ENCODE data around the gene REEP1. TPM values are rescaled to one million over a fixed set of nuclear protein-coding genes. Genes with fewer than 3 reads are reported as not detected.

REEP1 gene
- total RNA-seq, 4 donors from 2014 or later: 0.34 to 5.2 (median 2.4) TPM

GRCh38 chr2:86284401-86284841, 53.0 kb downstream of the REEP1 start:
- 92% methylated on average over 8 of the region's 12 CpGs for WGBS
- TF ChIP-seq EP300 (IDR thresholded peaks at IDR 0.05) (no peak), CTCF (IDR thresholded peaks at IDR 0.05) (no peak), POLR2AphosphoS5 (IDR thresholded peaks at IDR 0.05) (no peak), POLR2A (IDR thresholded peaks at IDR 0.05) (no peak)
- Histone ChIP-seq H3K4me3 (no peak overlapping the region), H3K9me3 (no peaks in the 10 kb centered on the region), H3K27me3 (no peaks in the 10 kb centered on the region), H3K27ac (no peak overlapping the region), H3K36me3 (no peaks in the 10 kb centered on the region), H3K4me1 (no peaks in the 10 kb centered on the region)
- DNase-seq (ENCODE audit: low spot score in 2 of 2): no peak

- WGBS: 82% methylated on average over 5 of the region's 5 CpGs
- Histone ChIP-seq H3K9me3 (no peaks in the 10 kb centered on the region), H3K27ac (no peak overlapping the region), H3K4me3 (no peak overlapping the region), H3K36me3 (no peaks in the 10 kb centered on the region), H3K27me3 (no peaks in the 10 kb centered on the region), H3K4me1 (no peaks in the 10 kb centered on the region)
- DNase-seq (ENCODE audit: low spot score in 2 of 2): no peak
- TF ChIP-seq POLR2A (IDR thresholded peaks at IDR 0.05) (no peak), CTCF (IDR thresholded peaks at IDR 0.05) (no peak), POLR2AphosphoS5 (IDR thresholded peaks at IDR 0.05) (no peak), EP300 (IDR thresholded peaks at IDR 0.05) (no peak)
Observed at GRCh38 chr2:86283411-86284030, 53.9 kb downstream of the REEP1 start.

DNA sequence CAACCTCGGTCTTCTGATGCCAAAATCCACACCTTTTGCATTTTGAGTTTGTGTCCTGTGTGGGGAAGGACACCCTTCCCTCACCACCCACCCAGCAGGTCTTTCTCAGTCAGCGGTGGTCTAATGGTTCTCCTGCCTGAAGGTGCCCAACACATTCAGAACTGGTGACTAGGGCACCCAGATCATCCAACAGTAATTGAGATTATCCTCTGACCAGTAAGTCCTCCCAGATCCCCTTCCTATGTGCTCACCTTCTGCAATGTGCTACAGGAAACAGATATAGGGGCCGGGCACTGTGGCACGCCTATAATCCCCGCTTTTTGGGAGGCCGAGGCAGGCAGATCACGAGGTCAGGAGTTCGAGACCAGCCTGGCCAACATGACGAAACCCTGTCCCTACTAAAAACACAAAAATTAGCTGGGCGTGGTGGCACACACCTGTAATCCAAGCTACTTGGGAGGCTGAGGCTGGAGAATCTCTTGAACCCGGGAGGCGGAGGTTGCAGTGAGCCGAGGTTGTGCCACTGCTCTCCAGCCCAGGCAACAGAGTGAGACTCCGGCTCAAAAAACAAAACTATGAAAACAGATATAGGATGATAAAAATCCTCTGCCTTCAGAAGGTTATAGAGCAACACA, 56.2 kb downstream of the REEP1 start:
- no peak overlapping the region for H3K4me3 ChIP-seq
- no peaks in the 10 kb centered on the region for H3K27me3 ChIP-seq
- DNase-seq (ENCODE audit: low spot score in 2 of 2): no peak
- WGBS: 95% methylated on average over 14 of the region's 14 CpGs
- H3K9me3 ChIP-seq: no peaks in the 10 kb centered on the region
- H3K27ac ChIP-seq: no peak overlapping the region
- no peaks in the 10 kb centered on the region for H3K36me3 ChIP-seq
- no peak for TF ChIP-seq EP300 (IDR thresholded peaks at IDR 0.05)
- TF ChIP-seq POLR2AphosphoS5 (IDR thresholded peaks at IDR 0.05): no peak
- no peak for TF ChIP-seq CTCF (IDR thresholded peaks at IDR 0.05)
- TF ChIP-seq POLR2A (IDR thresholded peaks at IDR 0.05): no peak
- H3K4me1 ChIP-seq: no peaks in the 10 kb centered on the region

DNA sequence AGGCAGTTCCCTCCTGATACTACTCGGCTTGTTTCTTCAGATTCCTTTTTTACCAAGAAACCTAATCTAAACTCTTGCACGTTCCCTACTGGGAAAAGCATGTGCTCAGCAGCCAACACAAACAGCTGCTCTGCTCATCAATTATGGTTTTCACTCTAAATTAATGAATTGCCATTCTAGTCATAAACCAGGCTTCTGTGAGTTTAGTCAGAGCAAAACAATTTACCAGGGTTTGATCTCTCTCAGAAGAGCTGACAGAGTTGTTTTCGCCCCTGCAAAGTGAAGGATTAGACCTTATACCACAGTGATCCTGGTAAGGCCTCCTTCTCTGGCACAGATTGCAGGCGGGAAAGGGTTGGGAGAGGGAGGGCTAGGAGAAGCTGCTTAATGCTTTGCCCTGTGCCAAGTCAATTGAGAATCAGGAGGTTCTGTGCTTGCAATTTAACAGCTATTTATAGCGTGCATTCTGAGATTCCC, 57.2 kb downstream of the REEP1 start:
- Histone ChIP-seq H3K4me1 (no peaks in the 10 kb centered on the region), H3K36me3 (no peaks in the 10 kb centered on the region), H3K9me3 (no peaks in the 10 kb centered on the region), H3K4me3 (no peak overlapping the region), H3K27me3 (no peaks in the 10 kb centered on the region), H3K27ac (no peak overlapping the region)
- TF ChIP-seq EP300 (IDR thresholded peaks at IDR 0.05) (no peak), CTCF (IDR thresholded peaks at IDR 0.05) (no peak), POLR2A (IDR thresholded peaks at IDR 0.05) (no peak), POLR2AphosphoS5 (IDR thresholded peaks at IDR 0.05) (no peak)
- no peak for DNase-seq (ENCODE audit: low spot score in 2 of 2)
- WGBS: 30% methylated on average over 5 of the region's 5 CpGs

DNA sequence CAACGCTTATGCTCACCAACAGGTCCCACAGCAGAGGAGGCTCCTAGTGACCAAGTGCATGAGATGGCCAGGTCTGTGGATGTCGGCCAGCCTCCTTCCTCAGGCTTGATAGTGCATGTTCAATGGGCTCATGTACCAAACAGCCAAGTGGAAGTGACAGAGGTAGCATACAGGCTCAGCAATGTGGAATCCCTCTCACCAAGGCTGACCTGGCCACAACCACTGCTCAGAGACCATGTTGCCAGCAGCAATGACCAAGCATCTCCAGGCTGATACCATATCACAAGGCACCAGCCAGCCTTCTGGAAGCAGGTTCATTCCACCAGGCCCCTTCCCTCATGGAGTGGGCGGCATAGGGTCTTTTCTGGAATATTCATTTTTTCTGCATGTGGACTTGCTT, 61.5 kb downstream of the REEP1 start:
- 94% methylated on average over 3 of the region's 3 CpGs for WGBS
- Histone ChIP-seq H3K36me3 (no peaks in the 10 kb centered on the region), H3K9me3 (no peaks in the 10 kb centered on the region), H3K27me3 (no peaks in the 10 kb centered on the region), H3K4me3 (no peak overlapping the region), H3K27ac (no peak overlapping the region), H3K4me1 (no peaks in the 10 kb centered on the region)
- TF ChIP-seq CTCF (IDR thresholded peaks at IDR 0.05) (no peak), EP300 (IDR thresholded peaks at IDR 0.05) (no peak), POLR2AphosphoS5 (IDR thresholded peaks at IDR 0.05) (no peak), POLR2A (IDR thresholded peaks at IDR 0.05) (no peak)
- no peak for DNase-seq (ENCODE audit: low spot score in 2 of 2)

Data from suprapubic skin (tissue), 4 donors.